HepG2 (cell line): ENCODE measurements around the gene DDC. TPM values are rescaled to one million over a fixed set of nuclear protein-coding genes. Genes with fewer than 3 reads are reported as not detected.

Experiments used
- ATAC-seq: fragments of 200-7000 bp; cut with Tn5 transposase; 3 replicates; pipeline ENCODE4 v1.9.1; 2020; ENCODE audit warnings: mild to moderate bottlenecking, moderate library complexity
- BruUV-seq: library from RNA; stranded (reverse); fragments of 400-500 nt; replicated peaks from 2 replicates; lab custom pipeline; 2021; lab: Mats Ljungman, UMichigan
- CTCF ChIA-PET: fragments of 300-600 bp; formaldehyde crosslinking; extraction: SDS; loops from one replicate; lab custom pipeline; 2021; ENCODE audit warnings: low total read pairs, inconsistent platforms, low intra/inter-chr PET ratio; lab: Yijun Ruan, JAX
- POLR2A ChIA-PET: fragments of 350-600 bp; sonication (Branson Sonifier 250); formaldehyde crosslinking; loops from one replicate; lab custom pipeline; 2020; ENCODE audit warnings: antibody characterized with exemption, inconsistent platforms; lab: Yijun Ruan, JAX
- DNase-seq: peaks from one replicate; pipeline ENCODE4 v3.0.0-alpha.2; 2015; ENCODE audit warnings: low spot score
- FAIRE-seq: peaks from 3 replicates; lab custom pipeline; 2011; peaks lifted over from hg19 to GRCh38; lab: Jason Lieb, UNC
- H2AFZ ChIP-seq: one replicate; pipeline ENCODE4 v1.6.1; 2011; ENCODE audit warnings: low read length, inconsistent platforms
- H3K27ac ChIP-seq: fragments of 300-600 bp; 3 replicates; pipeline ENCODE4 v1.8.0; 2011; ENCODE audit warnings: mixed run types, mild to moderate bottlenecking, mixed read lengths, low read length, inconsistent platforms; ENCODE audit not compliant: insufficient read depth; ENCODE audit errors: extremely low read length
- H3K27me3 ChIP-seq, 2 experiments: fragments of 200-600 bp in 1 of 2; 2 replicates in 1 of 2; 3 replicates in 1 of 2; pipeline versions ENCODE4 v1.6.0 to v1.8.0; 2011; ENCODE audit warnings: low read length in 2 of 2, mild to moderate bottlenecking in 2 of 2, moderate library complexity in 2 of 2, inconsistent platforms in 1 of 2; ENCODE audit not compliant: insufficient read depth in 2 of 2, control insufficient read depth in 1 of 2
- H3K36me3 ChIP-seq, 2 experiments: fragments of 200-600 bp in 1 of 2; replicated peaks in 1 of 2; 2 replicates in 1 of 2; 3 replicates in 1 of 2; pipeline versions ENCODE4 v1.5.1 to v1.8.0; 2011; ENCODE audit warnings: low read length in 2 of 2, inconsistent platforms in 1 of 2; ENCODE audit not compliant: insufficient read depth in 2 of 2, control insufficient read depth in 1 of 2
- H3K4me1 ChIP-seq: 2 replicates; pipeline ENCODE4 v1.5.1; 2012; ENCODE audit warnings: low read length, inconsistent platforms; ENCODE audit not compliant: insufficient read depth
- H3K4me2 ChIP-seq: 2 replicates; pipeline ENCODE4 v1.6.0; 2011; ENCODE audit warnings: low read depth, low read length, inconsistent platforms
- H3K4me3 ChIP-seq, 3 experiments: fragments of 200-600 bp in 1 of 3; sonication (generic), shearing (Covaris generic) in 1 of 3; replicated peaks in 1 of 3; 2 replicates each; pipeline ENCODE4 v1.5.1; 2011 to 2016; ENCODE audit warnings: low read length in 3 of 3, inconsistent platforms in 2 of 3, low read depth in 2 of 3, mild to moderate bottlenecking in 2 of 3, control low read depth in 1 of 3, mixed read lengths in 1 of 3; ENCODE audit not compliant: insufficient read depth in 1 of 3
- H3K79me2 ChIP-seq: one replicate; pipeline ENCODE4 v1.6.1; 2011; ENCODE audit warnings: low read length, inconsistent platforms; ENCODE audit not compliant: insufficient read depth
- H3K9ac ChIP-seq: 2 replicates; pipeline ENCODE4 v1.6.0; 2011; ENCODE audit warnings: mild to moderate bottlenecking, low read depth, low read length, inconsistent platforms; ENCODE audit not compliant: insufficient read depth
- H3K9me3 ChIP-seq: 2 replicates; pipeline ENCODE4 v1.5.1; 2012; ENCODE audit warnings: mild to moderate bottlenecking, low read length
- H4K20me1 ChIP-seq: 2 replicates; pipeline ENCODE4 v1.6.0; 2011; ENCODE audit warnings: inconsistent platforms, mild to moderate bottlenecking, low read length, moderate library complexity; ENCODE audit not compliant: insufficient read depth
- CHD4 ChIP-seq: fragments of 200-600 bp; sonication (generic); IDR thresholded peaks from 2 replicates; pipeline ENCODE4 v1.7.0; 2017; ENCODE audit warnings: mild to moderate bottlenecking, low read length, borderline replicate concordance
- FOSL2 ChIP-seq: sonication (generic); formaldehyde crosslinking; IDR thresholded peaks from 2 replicates; pipeline ENCODE4 v1.4.0; 2020; ENCODE audit warnings: missing genetic modification reagents
- KLF15 ChIP-seq: sonication (generic); formaldehyde crosslinking; IDR thresholded peaks from 2 replicates; pipeline ENCODE4 v1.8.1; 2023; ENCODE audit warnings: borderline replicate concordance, mild to moderate bottlenecking, inconsistent platforms, missing genetic modification reagents, mixed read lengths
- ZNF761 ChIP-seq: sonication (generic); formaldehyde crosslinking; conservative IDR thresholded peaks from 2 replicates; pipeline ENCODE4 v1.4.0; 2020; ENCODE audit warnings: mild to moderate bottlenecking, missing genetic modification reagents
- ZNF784 ChIP-seq: sonication (generic); formaldehyde crosslinking; IDR thresholded peaks from 2 replicates; pipeline ENCODE4 v1.5.1; 2020; ENCODE audit warnings: missing genetic modification reagents, mild to moderate bottlenecking, borderline replicate concordance
- ZUFSP ChIP-seq: sonication (generic); formaldehyde crosslinking; IDR thresholded peaks from 2 replicates; pipeline ENCODE4 v1.9.0; 2021; ENCODE audit warnings: missing genetic modification reagents, mild to moderate bottlenecking, borderline replicate concordance
- WGBS: methylation state at CpG from one replicate; pipeline ENCODE4 v1.1.6; 2017; ENCODE audit warnings: low lambda C conversion rate; 5-methylcytosine and 5-hydroxymethylcytosine counted together
- in situ Hi-C: cut with HindIII; loops from 2 replicates; pipeline ENCODE4 v1.10.0; 2017; ENCODE audit warnings: low pct_unique_long_range_greater_than_20kb; ENCODE audit not compliant: extremely low pct_ligation_motif_present
- intact Hi-C: fragments of 100-400 bp; cut with micrococcal nuclease; formaldehyde crosslinking; loops from one replicate; pipeline ENCODE4 v1.10.0; 2022; ENCODE audit not compliant: unreplicated experiment
- polyA plus RNA-seq, 8 experiments: library from polyadenylated mRNA; depleted of rRNA in 3 of 8; stranded (reverse) in 7 of 8; unstranded in 1 of 8; fragments of >200 nt; fragmentation: Illumina TruSeq in 4 of 8; extraction: Trizol in 4 of 8; gene quantifications; 2 replicates each; pipeline versions ENCODE4 v1.2.1 to v1.2.3, GENCODE V29; 2011 to 2016; ENCODE audit warnings: low read depth in 4 of 8, missing spikeins in 1 of 8, mixed read lengths in 1 of 8; ENCODE audit not compliant: insufficient read depth in 1 of 8
- total RNA-seq, 5 experiments: library from RNA; depleted of rRNA; stranded (reverse); fragments of >200 nt; fragmentation: Illumina TruSeq; extraction: Trizol; gene quantifications; 2 replicates each; pipeline ENCODE4 v1.2.3, GENCODE V29; 2016; ENCODE audit warnings: low read depth in 1 of 5

Gene DDC
- total and polyA plus RNA-seq, 2 of the 13 experiments (the other 11 are each of a cell fraction or from before 2014, with no cell fraction given) = 11.7 to 93.3 TPM

GRCh38 chr7:50446542-50446960 lies 118.7 kb downstream of the DDC start (continued):
- TF ChIP-seq ZNF784 (CRISPR knock-in tag) = no peak
- no peak for TF ChIP-seq ZUFSP (CRISPR knock-in tag)
- TF ChIP-seq CHD4 = no peak

- Histone ChIP-seq H3K9me3 (no peaks in the 10 kb centered on the region), H3K27me3 (no peaks in the 10 kb centered on the region), H3K4me2 (no peak overlapping the region), H3K9ac (no peak overlapping the region), H3K4me1 (no peaks in the 10 kb centered on the region), H2AFZ (no peak overlapping the region), H3K27ac (no peak overlapping the region), H3K36me3 (peaks cover 0 to 13% of the 10 kb centered on the region in 2 experiments; a peak in 2 of 5 replicates), H4K20me1 (no peaks in the 10 kb centered on the region), H3K79me2 (no peaks in the 10 kb centered on the region), H3K4me3 (no peak overlapping the region)
- ATAC-seq (no peak), DNase-seq (no peak), FAIRE-seq (no peak)
- intact Hi-C loops (no loop called here), in situ Hi-C loops (no loop called here)
- POLR2A ChIA-PET = interaction anchor here (1.0 kb wide), 1 partner anchor 14 kb away, joined by 4 read pairs; the partner anchor contains the start of gene FIGNL1
- WGBS = 89% methylated on average over 3 of the region's 3 CpGs
- CTCF ChIA-PET = no interaction called here
- no TSS peak for BruUV-seq
- TF ChIP-seq KLF15 (CRISPR knock-in tag) (no peak), ZNF761 (no peak), FOSL2 (CRISPR knock-in tag) (peak; percentile 68)
Observed at GRCh38 chr7:50436133-50436806, 128.9 kb downstream of the DDC start.
